PFSK-1 (cell line): ENCODE measurements around the gene SLC2A8.

Source experiments
- FOXP2 ChIP-seq: optimal IDR thresholded peaks from 2 replicates; pipeline ENCODE3; 2011; ENCODE audit warnings: borderline replicate concordance, control low read depth, inconsistent platforms; ENCODE audit not compliant: insufficient read depth; ENCODE audit errors: extremely low read length, extremely low read depth
- POLR2AphosphoS5 ChIP-seq: IDR thresholded peaks from 2 replicates; pipeline ENCODE4 v1.6.1; 2012; ENCODE audit warnings: low read depth, mild to moderate bottlenecking, control low read depth, low read length, moderate library complexity
- SIN3A ChIP-seq: IDR thresholded peaks from 2 replicates; pipeline ENCODE4 v1.6.1; 2012; ENCODE audit warnings: mild to moderate bottlenecking, low read length, moderate library complexity, borderline replicate concordance; ENCODE audit not compliant: insufficient read depth
- TAF1 ChIP-seq: IDR thresholded peaks from 2 replicates; pipeline ENCODE4 v1.6.1; 2012; ENCODE audit warnings: low read length, control low read depth, borderline replicate concordance; ENCODE audit not compliant: insufficient read depth
- TF ChIP-seq, protein P1 (sequence below), 2 experiments: IDR thresholded peaks; 2 replicates each; pipeline versions ENCODE4 v1.6.1 to v1.8.0; 2011 to 2012; ENCODE audit warnings: low read depth in 2 of 2, low read length in 2 of 2, control low read depth in 1 of 2, inconsistent platforms in 1 of 2, mild to moderate bottlenecking in 1 of 2, moderate library complexity in 1 of 2; ENCODE audit not compliant: insufficient read depth in 1 of 2

DNA sequence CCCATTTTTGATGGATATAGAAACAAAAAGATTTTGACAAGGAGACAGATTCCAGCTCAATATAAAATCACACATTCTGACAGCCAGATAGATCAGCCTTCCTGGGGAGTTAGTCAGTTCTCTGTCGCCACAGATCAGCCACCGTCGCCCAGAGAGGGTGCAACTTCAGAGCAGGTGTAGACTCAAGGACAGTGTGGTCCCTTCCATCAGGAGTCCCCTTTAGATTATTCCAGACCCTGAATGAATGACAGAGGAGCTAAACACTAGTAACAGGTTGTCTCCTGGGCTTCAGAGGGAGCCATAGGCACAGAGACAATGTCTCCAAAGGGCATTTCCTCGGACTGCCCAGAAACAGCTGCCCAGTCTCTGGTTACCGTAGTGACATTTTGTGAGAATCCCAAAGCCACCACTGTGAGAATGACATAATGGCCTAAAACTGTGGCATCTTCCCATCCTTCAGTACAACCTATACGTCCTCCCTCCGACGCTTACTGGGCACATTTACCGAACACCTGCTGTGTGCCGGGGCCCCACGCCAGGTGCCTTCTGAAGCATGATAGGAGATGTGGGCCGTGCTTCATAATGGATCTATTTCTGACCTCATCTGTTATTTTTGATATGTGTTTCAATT lies 47.4 kb upstream of the SLC2A8 start:
- TF ChIP-seq, protein P1, sequence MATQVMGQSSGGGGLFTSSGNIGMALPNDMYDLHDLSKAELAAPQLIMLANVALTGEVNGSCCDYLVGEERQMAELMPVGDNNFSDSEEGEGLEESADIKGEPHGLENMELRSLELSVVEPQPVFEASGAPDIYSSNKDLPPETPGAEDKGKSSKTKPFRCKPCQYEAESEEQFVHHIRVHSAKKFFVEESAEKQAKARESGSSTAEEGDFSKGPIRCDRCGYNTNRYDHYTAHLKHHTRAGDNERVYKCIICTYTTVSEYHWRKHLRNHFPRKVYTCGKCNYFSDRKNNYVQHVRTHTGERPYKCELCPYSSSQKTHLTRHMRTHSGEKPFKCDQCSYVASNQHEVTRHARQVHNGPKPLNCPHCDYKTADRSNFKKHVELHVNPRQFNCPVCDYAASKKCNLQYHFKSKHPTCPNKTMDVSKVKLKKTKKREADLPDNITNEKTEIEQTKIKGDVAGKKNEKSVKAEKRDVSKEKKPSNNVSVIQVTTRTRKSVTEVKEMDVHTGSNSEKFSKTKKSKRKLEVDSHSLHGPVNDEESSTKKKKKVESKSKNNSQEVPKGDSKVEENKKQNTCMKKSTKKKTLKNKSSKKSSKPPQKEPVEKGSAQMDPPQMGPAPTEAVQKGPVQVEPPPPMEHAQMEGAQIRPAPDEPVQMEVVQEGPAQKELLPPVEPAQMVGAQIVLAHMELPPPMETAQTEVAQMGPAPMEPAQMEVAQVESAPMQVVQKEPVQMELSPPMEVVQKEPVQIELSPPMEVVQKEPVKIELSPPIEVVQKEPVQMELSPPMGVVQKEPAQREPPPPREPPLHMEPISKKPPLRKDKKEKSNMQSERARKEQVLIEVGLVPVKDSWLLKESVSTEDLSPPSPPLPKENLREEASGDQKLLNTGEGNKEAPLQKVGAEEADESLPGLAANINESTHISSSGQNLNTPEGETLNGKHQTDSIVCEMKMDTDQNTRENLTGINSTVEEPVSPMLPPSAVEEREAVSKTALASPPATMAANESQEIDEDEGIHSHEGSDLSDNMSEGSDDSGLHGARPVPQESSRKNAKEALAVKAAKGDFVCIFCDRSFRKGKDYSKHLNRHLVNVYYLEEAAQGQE (IDR thresholded peaks at IDR 0.05; ENCODE audit: insufficient read depth in 1 of 2, low read depth in 2 of 2, low read length in 2 of 2): no peak
- TF ChIP-seq POLR2AphosphoS5 (no peak), SIN3A (no peak), FOXP2 (no peak), TAF1 (no peak)
